Adipocyte (in vitro differentiated cells): ENCODE data around the gene TSKS.
A peak's percentile ranks its signal among the peaks of the same experiment; 100 is the strongest.

Source experiments
- DNase-seq: peaks from one replicate; pipeline ENCODE4 v3.0.0-alpha.2; 2015; ENCODE audit warnings: low read depth
- H3K27me3 ChIP-seq: replicated peaks from 2 replicates; pipeline ENCODE4 v1.7.0; 2013; ENCODE audit warnings: mild to moderate bottlenecking, low read length, moderate library complexity; ENCODE audit not compliant: control insufficient read depth, insufficient read depth
- H3K36me3 ChIP-seq: 2 replicates; pipeline ENCODE4 v1.7.0; 2013; ENCODE audit warnings: low read length, mild to moderate bottlenecking, moderate library complexity; ENCODE audit not compliant: control insufficient read depth, insufficient read depth, severe bottlenecking
- H3K4me1 ChIP-seq: 2 replicates; pipeline ENCODE4 v1.7.0; 2013; ENCODE audit warnings: mild to moderate bottlenecking, low read length, moderate library complexity; ENCODE audit not compliant: control insufficient read depth, insufficient read depth
- H3K4me3 ChIP-seq: 2 replicates; pipeline ENCODE4 v1.7.0; 2013; ENCODE audit warnings: mild to moderate bottlenecking, low read length, moderate library complexity
- H3K9ac ChIP-seq: 2 replicates; pipeline ENCODE4 v1.7.0; 2013; ENCODE audit warnings: mild to moderate bottlenecking, low read length, moderate library complexity
- H3K9me3 ChIP-seq: 2 replicates; pipeline ENCODE4 v1.7.0; 2013; ENCODE audit warnings: mild to moderate bottlenecking, low read length, moderate library complexity; ENCODE audit not compliant: control insufficient read depth

TSKS gene

DNA sequence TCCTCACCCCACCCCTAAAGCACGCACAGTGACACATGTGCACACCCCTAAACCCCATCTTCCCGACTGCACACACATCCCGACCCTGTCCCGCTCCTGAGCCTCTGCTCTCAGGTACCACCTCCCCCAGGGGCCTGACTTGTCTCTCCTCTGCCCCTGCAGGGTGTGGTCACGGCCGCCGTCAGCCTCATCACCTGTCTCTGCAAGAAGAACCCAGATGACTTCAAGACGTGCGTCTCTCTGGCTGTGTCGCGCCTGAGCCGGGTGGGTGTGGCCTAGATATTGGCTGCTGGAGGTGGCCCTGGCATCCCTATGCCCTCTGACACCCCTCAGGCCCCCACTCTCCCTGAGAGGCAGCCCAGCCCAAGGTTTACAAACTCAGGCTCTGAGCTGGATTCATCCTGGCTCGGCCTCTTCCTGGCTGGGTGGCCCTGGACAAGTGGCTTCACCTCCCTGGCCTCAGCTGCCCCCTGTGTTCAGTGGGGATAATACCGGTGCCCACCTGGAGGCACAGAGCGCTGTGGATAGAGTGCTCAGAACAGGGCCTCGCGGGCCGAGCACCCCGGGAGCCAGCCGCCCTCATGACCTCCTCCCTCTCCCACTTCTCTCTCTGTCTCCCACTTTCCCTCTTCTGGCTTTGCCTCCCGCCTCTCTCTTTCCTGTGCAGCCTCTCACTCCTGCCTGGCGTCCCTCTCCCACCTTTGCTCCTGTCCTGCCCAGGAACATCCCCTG is 29.9 kb upstream of the TSKS start:
- Histone ChIP-seq H3K4me1 (peaks cover 16% of the 10 kb centered on the region), H3K9me3 (no peaks in the 10 kb centered on the region), H3K36me3 (peaks cover 83% of the 10 kb centered on the region), H3K27me3 (no peaks in the 10 kb centered on the region), H3K4me3 (no peak overlapping the region), H3K9ac (no peak overlapping the region)
- no peak for DNase-seq

DNA sequence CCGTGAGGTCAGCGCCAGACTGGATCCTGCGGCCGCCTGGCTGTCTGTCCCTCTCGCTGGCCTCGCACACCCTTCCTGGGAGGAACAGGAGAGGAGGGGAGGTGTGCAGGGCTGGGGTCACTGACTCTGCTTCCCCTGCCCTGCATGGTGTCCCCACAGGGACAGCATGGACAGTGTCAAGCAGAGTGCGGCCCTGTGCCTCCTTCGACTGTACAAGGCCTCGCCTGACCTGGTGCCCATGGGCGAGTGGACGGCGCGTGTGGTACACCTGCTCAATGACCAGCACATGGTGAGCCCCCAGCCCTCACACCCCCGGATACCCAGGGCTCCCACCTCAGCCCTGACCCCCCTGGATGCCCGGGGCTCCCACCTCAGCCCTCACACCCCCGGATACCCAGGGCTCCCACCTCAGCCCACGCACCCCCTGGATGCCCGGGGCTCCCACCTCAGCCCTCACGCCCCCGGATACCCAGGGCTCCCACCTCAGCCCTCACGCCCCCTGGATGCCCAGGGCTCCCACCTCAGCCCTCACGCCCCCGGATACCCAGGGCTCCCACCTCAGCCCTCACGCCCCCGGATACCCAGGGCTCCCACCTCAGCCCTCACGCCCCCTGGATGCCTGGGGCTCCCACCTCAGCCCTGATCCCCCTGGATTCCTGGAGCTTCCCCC is 28.8 kb upstream of the TSKS start:
- H3K4me3 ChIP-seq, result no peak overlapping the region
- H3K36me3 ChIP-seq, result peaks cover 82% of the 10 kb centered on the region
- H3K27me3 ChIP-seq, result no peaks in the 10 kb centered on the region
- no peak for DNase-seq
- no peaks in the 10 kb centered on the region for H3K9me3 ChIP-seq
- peak overlapping the region; percentile 80 for H3K9ac ChIP-seq
- H3K4me1 ChIP-seq, result peaks cover 18% of the 10 kb centered on the region

GRCh38 chr19:49790866-49791265 is 27.8 kb upstream of the TSKS start:
- Histone ChIP-seq H3K27me3 (no peaks in the 10 kb centered on the region), H3K4me3 (no peak overlapping the region), H3K4me1 (peaks cover 28% of the 10 kb centered on the region), H3K9ac (peak overlapping the region; percentile 80), H3K9me3 (no peaks in the 10 kb centered on the region), H3K36me3 (peaks cover 71% of the 10 kb centered on the region)
- DNase-seq, result no peak

GRCh38 chr19:49788857-49789256 is 25.8 kb upstream of the TSKS start:
- H3K4me1 ChIP-seq, result peaks cover 28% of the 10 kb centered on the region
- H3K9ac ChIP-seq, result no peak overlapping the region
- H3K36me3 ChIP-seq, result peaks cover 69% of the 10 kb centered on the region
- H3K9me3 ChIP-seq, result no peaks in the 10 kb centered on the region
- DNase-seq, result no peak
- H3K4me3 ChIP-seq, result no peak overlapping the region
- no peaks in the 10 kb centered on the region for H3K27me3 ChIP-seq

DNA sequence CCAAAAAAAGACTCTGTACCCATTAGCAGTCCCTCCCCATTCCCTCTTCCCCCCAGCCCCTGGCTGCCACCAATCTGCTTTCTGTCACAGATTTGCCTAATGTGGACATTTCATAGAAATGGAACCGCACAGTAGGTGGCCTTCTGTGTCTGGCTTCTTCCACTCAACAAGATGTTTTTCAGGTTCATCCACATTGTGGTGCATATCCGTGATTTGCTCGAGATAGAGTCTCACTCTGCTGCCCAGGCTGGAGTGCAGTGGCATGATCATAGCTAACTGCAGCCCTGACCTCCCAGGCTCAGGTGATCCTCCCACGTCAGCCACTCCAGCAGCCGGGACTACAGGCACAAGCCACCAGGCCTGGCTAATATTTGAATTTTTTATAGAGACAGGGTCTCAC is 24.6 kb upstream of the TSKS start:
- Histone ChIP-seq H3K9me3 (no peaks in the 10 kb centered on the region), H3K27me3 (no peaks in the 10 kb centered on the region), H3K9ac (no peak overlapping the region), H3K4me3 (no peak overlapping the region), H3K36me3 (peaks cover 70% of the 10 kb centered on the region), H3K4me1 (peaks cover 24% of the 10 kb centered on the region)
- DNase-seq, result no peak

GRCh38 chr19:49786376-49786820 is 23.3 kb upstream of the TSKS start:
- Histone ChIP-seq H3K9ac (peak overlapping the region; percentile 16), H3K36me3 (peaks cover 68% of the 10 kb centered on the region), H3K4me1 (peaks cover 22% of the 10 kb centered on the region), H3K27me3 (no peaks in the 10 kb centered on the region), H3K9me3 (no peaks in the 10 kb centered on the region), H3K4me3 (no peak overlapping the region)
- DNase-seq, result peak; percentile 44

DNA sequence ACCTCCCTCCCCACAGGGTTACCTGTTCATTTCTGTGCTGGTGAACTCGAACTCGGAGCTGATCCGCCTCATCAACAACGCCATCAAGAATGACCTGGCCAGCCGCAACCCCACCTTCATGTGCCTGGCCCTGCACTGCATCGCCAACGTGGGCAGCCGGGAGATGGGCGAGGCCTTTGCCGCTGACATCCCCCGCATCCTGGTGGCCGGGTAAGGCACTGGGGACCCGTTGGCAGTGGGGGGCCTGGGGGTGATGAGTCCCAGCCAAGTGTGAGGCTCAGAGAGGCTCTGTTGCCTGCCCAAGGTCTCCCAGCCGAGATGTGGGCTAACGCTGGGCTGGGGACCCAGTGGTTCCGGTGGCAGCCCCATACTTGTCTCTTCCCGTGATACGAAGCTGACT is 19.4 kb upstream of the TSKS start:
- Histone ChIP-seq H3K36me3 (peaks cover 51% of the 10 kb centered on the region), H3K9ac (no peak overlapping the region), H3K27me3 (no peaks in the 10 kb centered on the region), H3K4me1 (peaks cover 13% of the 10 kb centered on the region), H3K9me3 (no peaks in the 10 kb centered on the region), H3K4me3 (no peak overlapping the region)
- no peak for DNase-seq

DNA sequence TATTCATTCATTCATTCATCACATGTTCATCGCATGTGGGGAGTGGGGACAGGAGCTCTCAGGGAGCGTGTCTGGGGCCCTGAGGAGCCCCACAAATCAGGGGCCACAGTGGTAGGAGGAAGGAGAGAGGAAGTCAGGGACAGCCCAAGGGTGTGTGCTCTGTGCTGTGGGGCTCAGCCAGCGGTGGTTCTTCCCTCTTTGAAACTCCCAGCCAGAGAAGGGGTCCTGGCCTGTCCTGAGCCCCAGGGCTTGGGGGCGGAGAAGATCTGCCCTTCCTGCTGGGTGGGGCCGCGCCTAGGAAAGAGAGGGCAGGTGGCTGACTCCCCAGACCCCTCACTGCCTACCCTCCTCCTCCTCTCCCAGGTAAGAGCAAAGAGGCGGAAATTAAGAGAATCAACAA is 18.3 kb upstream of the TSKS start:
- Histone ChIP-seq H3K27me3 (no peaks in the 10 kb centered on the region), H3K4me1 (peaks cover 5% of the 10 kb centered on the region), H3K9me3 (no peaks in the 10 kb centered on the region), H3K9ac (no peak overlapping the region), H3K36me3 (peaks cover 53% of the 10 kb centered on the region), H3K4me3 (no peak overlapping the region)
- DNase-seq, result no peak

- H3K9me3 ChIP-seq, result no peaks in the 10 kb centered on the region
- peaks cover under 1% of the 10 kb centered on the region for H3K4me1 ChIP-seq
- no peaks in the 10 kb centered on the region for H3K27me3 ChIP-seq
- peaks cover 57% of the 10 kb centered on the region for H3K36me3 ChIP-seq
- DNase-seq, result no peak
- H3K4me3 ChIP-seq, result no peak overlapping the region
- H3K9ac ChIP-seq, result no peak overlapping the region
Measured at GRCh38 chr19:49780861-49781260, 17.8 kb upstream of the TSKS start.

GRCh38 chr19:49779731-49780555 is 16.8 kb upstream of the TSKS start:
- Histone ChIP-seq H3K9ac (no peak overlapping the region), H3K4me1 (no peaks in the 10 kb centered on the region), H3K36me3 (peaks cover 55% of the 10 kb centered on the region), H3K27me3 (no peaks in the 10 kb centered on the region), H3K9me3 (no peaks in the 10 kb centered on the region), H3K4me3 (no peak overlapping the region)
- DNase-seq, result no peak

GRCh38 chr19:49776371-49776764 is 13.3 kb upstream of the TSKS start:
- no peaks in the 10 kb centered on the region for H3K9me3 ChIP-seq
- peaks cover 37% of the 10 kb centered on the region for H3K36me3 ChIP-seq
- H3K9ac ChIP-seq, result no peak overlapping the region
- H3K4me3 ChIP-seq, result no peak overlapping the region
- DNase-seq, result no peak
- H3K27me3 ChIP-seq, result no peaks in the 10 kb centered on the region
- peaks cover 10% of the 10 kb centered on the region for H3K4me1 ChIP-seq
